Measurements from ENCODE around the gene VSIG10L.

GRCh38 chr19:51320280-51320657 lies 21.7 kb downstream of the VSIG10L start:
- TF ChIP-seq CTCF (conservative IDR thresholded peaks at IDR 0.05; ENCODE audit: low read depth, low read length) = no peak
- TF ChIP-seq EZH2 (IDR thresholded peaks at IDR 0.05; ENCODE audit: low read length, unreplicated experiment) = no peak
- TF ChIP-seq EZH2phosphoT487 (IDR thresholded peaks at IDR 0.05; ENCODE audit: borderline replicate concordance, low read length) = no peak
